HG02852 (cell line): ENCODE measurements around the gene LRP5.
"Not testable (repeated sequence)": the region's sequence is repeated elsewhere in the genome, so short reads cannot be mapped to it uniquely, and the experiment has no call there.

ENCODE experiments used
- ATAC-seq: cut with Tn5 transposase; IDR thresholded peaks from one replicate; pipeline ENCODE4 v1.9.1; 2021; ENCODE audit warnings: mild to moderate bottlenecking, moderate library complexity; ENCODE audit not compliant: unreplicated experiment

The LRP5 gene

GRCh38 chr11:68459886-68460740 lies 147.7 kb downstream of the LRP5 start:
- peak; percentile 77 for ATAC-seq

GRCh38 chr11:68460741-68461574 lies 148.6 kb downstream of the LRP5 start, which contains the start of gene PPP6R3:
Gene PPP6R3 (plus strand): TSS chr11:68460752. CDS start chr11:68537665, 76,913 bp downstream.
- peak; percentile 30 for ATAC-seq

- ATAC-seq: no peak
Observed at GRCh38 chr11:68461575-68461917, 149.2 kb downstream of the LRP5 start.

- ATAC-seq: no peak
Observed at GRCh38 chr11:68463714-68464113, 151.3 kb downstream of the LRP5 start.

GRCh38 chr11:68467201-68467834 lies 154.9 kb downstream of the LRP5 start:
- ATAC-seq: no peak

- ATAC-seq: no peak
Observed at GRCh38 chr11:68468217-68468828, 155.9 kb downstream of the LRP5 start.

- no peak for ATAC-seq
Observed at GRCh38 chr11:68469122-68469521, 156.7 kb downstream of the LRP5 start.

- no peak for ATAC-seq
Observed at GRCh38 chr11:68469642-68470041, 157.3 kb downstream of the LRP5 start.

- no peak for ATAC-seq
Observed at GRCh38 chr11:68470304-68470811, 158.0 kb downstream of the LRP5 start.

GRCh38 chr11:68471360-68472340 lies 159.3 kb downstream of the LRP5 start:
- ATAC-seq: no peak

- no peak for ATAC-seq
Observed at GRCh38 chr11:68472778-68473177, 160.4 kb downstream of the LRP5 start.

GRCh38 chr11:68473693-68474092 lies 161.3 kb downstream of the LRP5 start:
- no peak for ATAC-seq

- not testable (repeated sequence) for ATAC-seq
Observed at GRCh38 chr11:68475626-68476025, 163.2 kb downstream of the LRP5 start.

- no peak for ATAC-seq
Observed at GRCh38 chr11:68479390-68479789, 167.0 kb downstream of the LRP5 start.

GRCh38 chr11:68480193-68480592 lies 167.8 kb downstream of the LRP5 start:
- ATAC-seq: no peak

- no peak for ATAC-seq
Observed at GRCh38 chr11:68480852-68481510, 168.6 kb downstream of the LRP5 start.

GRCh38 chr11:68481579-68482240 lies 169.3 kb downstream of the LRP5 start:
- no peak for ATAC-seq

GRCh38 chr11:68488623-68489022 lies 176.2 kb downstream of the LRP5 start:
- no peak for ATAC-seq
